GM23248 (cell line): ENCODE measurements around the gene NOL9.

Source experiments
- EZH2 ChIP-seq: fragments of 200-600 bp; sonication (generic); IDR thresholded peaks from 2 replicates; pipeline ENCODE4 v1.6.1; 2018; ENCODE audit warnings: antibody characterized with exemption, mild to moderate bottlenecking; ENCODE audit not compliant: insufficient read depth, poor library complexity, severe bottlenecking
- EZH2phosphoT487 ChIP-seq: fragments of 200-600 bp; sonication (generic); IDR thresholded peaks from 2 replicates; pipeline ENCODE4 v1.6.1; 2018; ENCODE audit warnings: antibody characterized with exemption, moderate library complexity, mild to moderate bottlenecking, low read depth; ENCODE audit not compliant: insufficient read depth

GRCh38 chr1:6510493-6510892 is 43.8 kb downstream of the NOL9 start:
- TF ChIP-seq EZH2 = no peak
- no peak for TF ChIP-seq EZH2phosphoT487
